DND-41 (cell line): ENCODE results near the gene ARMH3.

Source experiments
- CTCF ChIP-seq: IDR thresholded peaks from 2 replicates; pipeline ENCODE4 v1.5.1; 2012; ENCODE audit warnings: borderline replicate concordance, low read length, moderate library complexity, mild to moderate bottlenecking; ENCODE audit not compliant: poor library complexity, severe bottlenecking; ENCODE audit errors: extremely low read depth
- EZH2 ChIP-seq: IDR thresholded peaks from 3 replicates; pipeline ENCODE4 v1.6.1; 2012; ENCODE audit warnings: borderline replicate concordance, low read depth, mild to moderate bottlenecking, moderate library complexity, low read length, inconsistent platforms; ENCODE audit not compliant: severe bottlenecking

GRCh38 chr10:101878869-101879268 lies 177.1 kb downstream of the ARMH3 start:
- TF ChIP-seq EZH2 (no peak), CTCF (no peak)
